Lower lobe of right lung (tissue), 2 donors: ENCODE results near the gene SEC24D. TPM values are rescaled to one million over a fixed set of nuclear protein-coding genes. Genes with fewer than 3 reads are reported as not detected.

ENCODE experiments used
- ATAC-seq, 2 donors: fragments of 200-7000 bp; cut with Tn5 transposase; one replicate each; pipeline ENCODE4 v1.9.1; 2020 to 2022; ENCODE audit warnings: mild to moderate bottlenecking in 2 of 2, moderate library complexity in 2 of 2
- DNase-seq: peaks from one replicate; pipeline ENCODE4 v3.0.0-alpha.2; 2020
- H3K27ac ChIP-seq: fragments of 200-600 bp; one replicate; pipeline ENCODE4 v1.8.0; 2022
- H3K27me3 ChIP-seq: fragments of 200-600 bp; one replicate; pipeline ENCODE4 v1.8.0; 2022; ENCODE audit warnings: low read depth
- H3K36me3 ChIP-seq: fragments of 200-600 bp; one replicate; pipeline ENCODE4 v1.8.0; 2022; ENCODE audit warnings: mild to moderate bottlenecking
- H3K4me1 ChIP-seq: fragments of 200-600 bp; one replicate; pipeline ENCODE4 v1.8.0; 2022
- H3K4me3 ChIP-seq: fragments of 200-600 bp; one replicate; pipeline ENCODE4 v1.8.0; 2022; ENCODE audit warnings: mild to moderate bottlenecking
- H3K9me3 ChIP-seq: fragments of 200-600 bp; one replicate; pipeline ENCODE4 v1.8.0; 2022
- intact Hi-C: fragments of 100-400 bp; cut with DNase I; formaldehyde crosslinking; loops from one replicate; pipeline ENCODE4 v1.11.0; 2022
- total RNA-seq: library from RNA; stranded (reverse); fragmentation: NEBNext Ultra II Directional; extraction: Animal tissue kit (Norgen Biotek cat#: 25700); gene quantifications from one replicate; pipeline ENCODE4 v1.2.1, GENCODE V29; 2021
- TF ChIP-seq, protein P1 (sequence below): fragments of 200-600 bp; IDR thresholded peaks from one replicate; pipeline ENCODE4 v1.8.0; 2022; ENCODE audit warnings: antibody characterized with exemption, mild to moderate bottlenecking
- donor health status: DM: no; HTN: yes; CAD: no; lungs with severe emphysema.

Gene SEC24D
- total RNA-seq, 1 donor from 2014 or later: 45.7 TPM

GRCh38 chr4:118751629-118752323, 84.2 kb downstream of the SEC24D start:
- H3K27ac ChIP-seq: no peak overlapping the region
- no peak for DNase-seq
- no peaks in the 10 kb centered on the region for H3K9me3 ChIP-seq
- peaks cover under 1% of the 10 kb centered on the region for H3K4me1 ChIP-seq
- H3K4me3 ChIP-seq: no peak overlapping the region
- ATAC-seq: no peak
- TF ChIP-seq, protein P1, sequence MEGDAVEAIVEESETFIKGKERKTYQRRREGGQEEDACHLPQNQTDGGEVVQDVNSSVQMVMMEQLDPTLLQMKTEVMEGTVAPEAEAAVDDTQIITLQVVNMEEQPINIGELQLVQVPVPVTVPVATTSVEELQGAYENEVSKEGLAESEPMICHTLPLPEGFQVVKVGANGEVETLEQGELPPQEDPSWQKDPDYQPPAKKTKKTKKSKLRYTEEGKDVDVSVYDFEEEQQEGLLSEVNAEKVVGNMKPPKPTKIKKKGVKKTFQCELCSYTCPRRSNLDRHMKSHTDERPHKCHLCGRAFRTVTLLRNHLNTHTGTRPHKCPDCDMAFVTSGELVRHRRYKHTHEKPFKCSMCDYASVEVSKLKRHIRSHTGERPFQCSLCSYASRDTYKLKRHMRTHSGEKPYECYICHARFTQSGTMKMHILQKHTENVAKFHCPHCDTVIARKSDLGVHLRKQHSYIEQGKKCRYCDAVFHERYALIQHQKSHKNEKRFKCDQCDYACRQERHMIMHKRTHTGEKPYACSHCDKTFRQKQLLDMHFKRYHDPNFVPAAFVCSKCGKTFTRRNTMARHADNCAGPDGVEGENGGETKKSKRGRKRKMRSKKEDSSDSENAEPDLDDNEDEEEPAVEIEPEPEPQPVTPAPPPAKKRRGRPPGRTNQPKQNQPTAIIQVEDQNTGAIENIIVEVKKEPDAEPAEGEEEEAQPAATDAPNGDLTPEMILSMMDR: no peak
- intact Hi-C loops: no loop called here
- peaks cover 45% of the 10 kb centered on the region for H3K36me3 ChIP-seq
- no peaks in the 10 kb centered on the region for H3K27me3 ChIP-seq

- Histone ChIP-seq H3K4me3 (no peak overlapping the region), H3K4me1 (peaks cover 7% of the 10 kb centered on the region), H3K9me3 (no peaks in the 10 kb centered on the region), H3K27me3 (no peaks in the 10 kb centered on the region), H3K36me3 (peaks cover 51% of the 10 kb centered on the region), H3K27ac (no peak overlapping the region)
- intact Hi-C loops: no loop called here
- DNase-seq (no peak), ATAC-seq (no peak)
- TF ChIP-seq, protein P1: no peak
Measured at GRCh38 chr4:118749347-118749988, 86.5 kb downstream of the SEC24D start.

DNA sequence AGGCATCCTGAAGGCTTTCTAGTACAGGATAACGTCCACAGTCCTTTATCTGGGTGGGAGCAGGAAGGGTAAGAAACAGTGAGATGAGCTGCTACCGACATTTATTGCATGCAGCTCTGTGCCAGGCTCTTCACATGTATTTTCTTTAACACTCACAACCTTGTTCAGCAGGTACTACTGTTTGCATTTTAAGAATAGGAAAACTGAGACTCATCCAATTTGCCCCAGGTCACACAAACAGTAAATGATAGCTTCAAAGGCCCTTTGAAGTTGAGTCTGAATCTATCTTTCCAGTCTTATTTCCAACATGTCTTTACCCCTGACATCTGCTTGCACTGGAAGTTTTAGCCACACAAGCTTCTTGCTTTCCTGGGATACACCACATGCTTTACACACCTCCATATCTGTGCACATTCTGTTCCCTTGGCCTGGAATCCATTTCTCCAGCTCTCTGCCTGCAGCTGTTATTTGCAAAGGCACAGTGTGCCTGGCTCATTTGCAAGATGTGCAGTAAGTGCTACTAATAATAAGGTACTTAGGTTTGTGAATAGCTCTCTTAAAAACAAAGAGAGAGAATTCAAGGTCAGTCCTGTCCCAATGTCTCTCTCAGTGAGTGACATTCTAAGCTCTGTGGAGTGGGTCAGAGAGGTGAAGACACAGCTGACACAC, 89.5 kb downstream of the SEC24D start:
- Histone ChIP-seq H3K4me1 (peaks cover 7% of the 10 kb centered on the region), H3K9me3 (no peaks in the 10 kb centered on the region), H3K27ac (no peak overlapping the region), H3K36me3 (peaks cover 59% of the 10 kb centered on the region), H3K4me3 (no peak overlapping the region), H3K27me3 (no peaks in the 10 kb centered on the region)
- intact Hi-C loops: no loop called here
- ATAC-seq (peak; percentile 61 to 81), DNase-seq (no peak)
- TF ChIP-seq, protein P1: no peak

DNA sequence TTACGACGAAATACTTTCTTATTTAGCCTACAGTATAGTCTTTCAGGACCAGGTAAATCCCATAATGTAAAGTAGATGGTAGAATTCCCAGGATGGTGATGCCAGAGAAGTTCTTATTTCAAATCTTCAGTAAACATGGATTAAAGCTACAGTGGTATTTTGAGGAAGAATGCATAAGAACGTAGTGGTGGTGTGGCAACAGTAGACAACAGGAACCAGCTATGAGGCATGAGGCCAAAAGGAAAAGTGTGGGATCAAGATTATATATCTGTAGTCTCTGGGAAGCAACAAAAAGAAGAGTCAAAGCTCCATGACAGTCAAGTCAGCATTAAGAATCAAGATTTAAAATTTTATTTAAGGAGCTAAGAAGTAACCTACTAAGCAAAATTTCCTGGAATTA, 90.6 kb downstream of the SEC24D start:
- TF ChIP-seq, protein P1: no peak
- intact Hi-C loops: no loop called here
- no peak for ATAC-seq

GRCh38 chr4:118743867-118744266, 92.1 kb downstream of the SEC24D start:
- H3K9me3 ChIP-seq: no peaks in the 10 kb centered on the region
- no peaks in the 10 kb centered on the region for H3K27me3 ChIP-seq
- TF ChIP-seq, protein P1: no peak
- intact Hi-C loops: no loop called here
- H3K36me3 ChIP-seq: peaks cover 54% of the 10 kb centered on the region
- no peak overlapping the region for H3K4me3 ChIP-seq
- no peak for ATAC-seq
- peaks cover 7% of the 10 kb centered on the region for H3K4me1 ChIP-seq
- no peak for DNase-seq
- H3K27ac ChIP-seq: no peak overlapping the region

More for the DNA sequence above, 90.6 kb downstream of the SEC24D start:
- H3K9me3 ChIP-seq: no peaks in the 10 kb centered on the region
- no peak for DNase-seq
- no peak overlapping the region for H3K4me3 ChIP-seq
- no peak overlapping the region for H3K27ac ChIP-seq
- no peaks in the 10 kb centered on the region for H3K27me3 ChIP-seq
- H3K4me1 ChIP-seq: peaks cover 7% of the 10 kb centered on the region
- H3K36me3 ChIP-seq: peaks cover 53% of the 10 kb centered on the region
